Lower leg skin (tissue), 4 donors: ENCODE results near the gene HNMT. TPM values are rescaled to one million over a fixed set of nuclear protein-coding genes. Genes with fewer than 3 reads are reported as not detected.
"Not testable (repeated sequence)": the region's sequence is repeated elsewhere in the genome, so short reads cannot be mapped to it uniquely, and the experiment has no call there.

Experiments used
- DNase-seq, 2 donors: peaks; one replicate each; pipeline ENCODE4 v3.0.0-alpha.2; 2019; ENCODE audit warnings: low spot score in 2 of 2
- H3K4me3 ChIP-seq: fragments of 200-600 bp; sonication (generic); 2 replicates; pipeline ENCODE4 v1.5.1; 2017; ENCODE audit warnings: mild to moderate bottlenecking, low read depth; ENCODE audit not compliant: poor library complexity, severe bottlenecking
- CTCF ChIP-seq, 3 donors: fragments of 450-650 bp; IDR thresholded peaks; one replicate each; pipeline ENCODE4 v1.5.1; 2016; ENCODE audit warnings: antibody characterized with exemption in 3 of 3, mild to moderate bottlenecking in 3 of 3, moderate library complexity in 2 of 3
- POLR2A ChIP-seq, 2 donors: fragments of 450-650 bp; IDR thresholded peaks; one replicate each; pipeline ENCODE4 v1.6.1; 2016 to 2017; ENCODE audit warnings: antibody characterized with exemption in 2 of 2, mild to moderate bottlenecking in 1 of 2, moderate library complexity in 1 of 2
- WGBS, 2 donors: methylation state at CpG; one replicate each; pipeline ENCODE4 v1.1.5; 2018; 5-methylcytosine and 5-hydroxymethylcytosine counted together
- intact Hi-C: fragments of 100-400 bp; cut with DNase I; formaldehyde crosslinking; loops from one replicate; pipeline ENCODE4 v1.15.0; 2023; ENCODE audit warnings: low total_unique reads
- total RNA-seq, 4 donors: library from RNA; depleted of rRNA; stranded (reverse); fragments of >200 nt; gene quantifications; one replicate each; pipeline ENCODE4 v1.1.0, GENCODE V29; 2016

HNMT gene
- total RNA-seq, 4 donors from 2014 or later = 21.3 to 33.1 (median 28.8) TPM

GRCh38 chr2:137969876-137970275 lies 5.6 kb downstream of the HNMT start:
- TF ChIP-seq CTCF (IDR thresholded peaks at IDR 0.05) (no peak), POLR2A (IDR thresholded peaks at IDR 0.05) (no peak)
- no peak for DNase-seq
- intact Hi-C loops = loop anchor here (10.0 kb wide), 1 partner anchor 85 kb away; no protein-coding TSS in a partner anchor
- 95 to 98% methylated on average over 1 of the region's 1 CpG for WGBS, 2 donors
- H3K4me3 ChIP-seq = no peak overlapping the region

GRCh38 chr2:137971259-137971658 lies 7.0 kb downstream of the HNMT start:
- DNase-seq, H3K4me3 ChIP-seq, intact Hi-C loops: not testable (repeated sequence)
- WGBS, 2 donors = 95 to 100% methylated on average over 3 of the region's 3 CpGs

- intact Hi-C loops = no loop called here
- no peak overlapping the region for H3K4me3 ChIP-seq
- TF ChIP-seq POLR2A (IDR thresholded peaks at IDR 0.05) (no peak), CTCF (IDR thresholded peaks at IDR 0.05) (no peak)
- no peak for DNase-seq
These were observed 9.0 kb downstream of the HNMT start for GRCh38 chr2:137973280-137973679.

GRCh38 chr2:137975280-137976271 lies 11.3 kb downstream of the HNMT start:
- no peak for DNase-seq
- no peak for TF ChIP-seq POLR2A (IDR thresholded peaks at IDR 0.05)
- no peak for TF ChIP-seq CTCF (IDR thresholded peaks at IDR 0.05)
- WGBS, 2 donors = 61 to 71% methylated on average over 8 of the region's 8 CpGs
- H3K4me3 ChIP-seq = no peak overlapping the region
- intact Hi-C loops = no loop called here

- no peak for DNase-seq
- H3K4me3 ChIP-seq = no peak overlapping the region
- 67 to 74% methylated on average over 3 of the region's 3 CpGs for WGBS, 2 donors
- no peak for TF ChIP-seq POLR2A (IDR thresholded peaks at IDR 0.05)
- intact Hi-C loops = no loop called here
These were observed 12.0 kb downstream of the HNMT start for GRCh38 chr2:137976274-137976673.

GRCh38 chr2:137977790-137978189 lies 13.5 kb downstream of the HNMT start:
- intact Hi-C loops = no loop called here
- no peak overlapping the region for H3K4me3 ChIP-seq
- no peak for DNase-seq
- TF ChIP-seq POLR2A (IDR thresholded peaks at IDR 0.05) = no peak
- TF ChIP-seq CTCF (IDR thresholded peaks at IDR 0.05) = no peak

- H3K4me3 ChIP-seq = no peak overlapping the region
- no peak for DNase-seq
- intact Hi-C loops = no loop called here
- no peak for TF ChIP-seq POLR2A (IDR thresholded peaks at IDR 0.05)
These were observed 16.2 kb downstream of the HNMT start for GRCh38 chr2:137980459-137980858.
